SK-N-SH (cell line): ENCODE results near the gene SLC4A2. TPM values are rescaled to one million over a fixed set of nuclear protein-coding genes. Genes with fewer than 3 reads are reported as not detected.

Source experiments
- CTCF ChIA-PET: fragments of 300-600, 350-600 bp; formaldehyde crosslinking; extraction: SDS; loops from one replicate; lab custom pipeline; 2021; lab: Yijun Ruan, JAX
- POLR2A ChIA-PET: fragments of 350-600 bp; sonication (Branson Sonifier 250); formaldehyde crosslinking; extraction: SDS; loops from one replicate; lab custom pipeline; 2020; ENCODE audit warnings: antibody characterized with exemption, inconsistent platforms; lab: Yijun Ruan, JAX
- DNase-seq: peaks from one replicate; pipeline ENCODE4 v3.0.0; 2012
- H2AFZ ChIP-seq: fragments of 200-600 bp; sonication (generic); 2 replicates; pipeline ENCODE4 v1.8.1; 2016; ENCODE audit warnings: antibody characterized with exemption, mild to moderate bottlenecking, low read depth
- H3F3A ChIP-seq: fragments of 200-600 bp; sonication (generic); replicated peaks from 2 replicates; pipeline ENCODE3; 2016; ENCODE audit warnings: antibody characterized with exemption, mild to moderate bottlenecking; ENCODE audit not compliant: insufficient read depth
- H3K27ac ChIP-seq, 2 experiments: fragments of 200-500 bp in 1 of 2; fragments of 200-600 bp in 1 of 2; sonication (Bioruptor generic) in 1 of 2; sonication (generic), shearing (Covaris generic) in 1 of 2; 2 replicates each; pipeline versions ENCODE4 v1.5.1 to v1.6.1; 2014 to 2016; ENCODE audit warnings: low read depth in 2 of 2, inconsistent platforms in 1 of 2, low read length in 1 of 2, mild to moderate bottlenecking in 1 of 2, mixed read lengths in 1 of 2
- H3K27me3 ChIP-seq: fragments of 200-600 bp; sonication (generic), shearing (Covaris generic); 2 replicates; pipeline ENCODE4 v1.6.1; 2016; ENCODE audit warnings: mixed run types; ENCODE audit not compliant: insufficient read depth
- H3K36me3 ChIP-seq, 2 experiments: fragments of 200-500 bp in 1 of 2; fragments of 200-600 bp in 1 of 2; sonication (Bioruptor generic) in 1 of 2; sonication (generic) in 1 of 2; replicated peaks in 1 of 2; 2 replicates each; pipeline versions ENCODE3 to v1.5.1; 2014 to 2016; ENCODE audit warnings: low read length in 1 of 2, mild to moderate bottlenecking in 1 of 2; ENCODE audit not compliant: insufficient read depth in 2 of 2, control insufficient read depth in 1 of 2
- H3K4me1 ChIP-seq, 2 experiments: fragments of 200-500 bp in 1 of 2; fragments of 200-600 bp in 1 of 2; sonication (Bioruptor generic) in 1 of 2; sonication (generic), shearing (Covaris generic) in 1 of 2; 2 replicates each; pipeline versions ENCODE4 v1.5.1 to v1.6.1; 2014 to 2016; ENCODE audit warnings: low read depth in 1 of 2, low read length in 1 of 2, mixed run types in 1 of 2; ENCODE audit not compliant: insufficient read depth in 2 of 2, control insufficient read depth in 1 of 2
- H3K4me2 ChIP-seq: fragments of 200-600 bp; sonication (generic), shearing (Covaris generic); 2 replicates; pipeline ENCODE4 v1.6.1; 2017; ENCODE audit warnings: mixed run types
- H3K4me3 ChIP-seq, 2 experiments: fragments of 200-500 bp in 1 of 2; fragments of 200-600 bp in 1 of 2; sonication (Bioruptor generic) in 1 of 2; sonication (generic), shearing (Covaris generic) in 1 of 2; 2 replicates each; pipeline versions ENCODE4 v1.5.1 to v1.8.1; 2014 to 2016; ENCODE audit warnings: low read depth in 2 of 2, inconsistent platforms in 1 of 2, low read length in 1 of 2, mild to moderate bottlenecking in 1 of 2, mixed read lengths in 1 of 2, moderate library complexity in 1 of 2
- H3K79me2 ChIP-seq: fragments of 200-600 bp; sonication (generic); 2 replicates; pipeline ENCODE4 v1.8.1; 2017; ENCODE audit warnings: mild to moderate bottlenecking; ENCODE audit not compliant: insufficient read depth
- H3K9ac ChIP-seq: fragments of 200-600 bp; sonication (generic); 2 replicates; pipeline ENCODE4 v1.6.1; 2017; ENCODE audit warnings: mixed run types
- H3K9me2 ChIP-seq: fragments of 200-600 bp; sonication (generic); 2 replicates; pipeline ENCODE4 v1.6.1; 2017; ENCODE audit warnings: mixed run types
- H3K9me3 ChIP-seq: fragments of 200-600 bp; sonication (generic); 2 replicates; pipeline ENCODE4 v1.6.1; 2017; ENCODE audit warnings: mixed run types, mild to moderate bottlenecking, moderate library complexity
- H4K20me1 ChIP-seq: fragments of 200-600 bp; sonication (generic); 2 replicates; pipeline ENCODE4 v1.6.1; 2017; ENCODE audit warnings: mild to moderate bottlenecking, mixed run types; ENCODE audit not compliant: insufficient read depth
- FOSL2 ChIP-seq: IDR thresholded peaks from 2 replicates; pipeline ENCODE4 v1.4.0; 2012; ENCODE audit warnings: low read depth, mild to moderate bottlenecking, moderate library complexity, borderline replicate concordance
- FOXJ3 ChIP-seq: sonication (generic); formaldehyde crosslinking; IDR thresholded peaks from 2 replicates; pipeline ENCODE4 v1.5.1; 2020; ENCODE audit warnings: mild to moderate bottlenecking, missing genetic modification reagents
- GABPA ChIP-seq: IDR thresholded peaks from 2 replicates; pipeline ENCODE4 v1.4.0; 2012; ENCODE audit warnings: low read depth, mild to moderate bottlenecking
- IRF3 ChIP-seq: fragments of 150-350 bp; IDR thresholded peaks from 2 replicates; pipeline ENCODE4 v1.6.1; 2016; ENCODE audit warnings: mild to moderate bottlenecking, low read depth, low read length
- JUND ChIP-seq: IDR thresholded peaks from 2 replicates; pipeline ENCODE4 v1.4.0; 2012
- MXI1 ChIP-seq: IDR thresholded peaks from 2 replicates; pipeline ENCODE4 v1.6.1; 2012; ENCODE audit warnings: mild to moderate bottlenecking, low read depth, low read length, improper control_type of control experiment
- NFIC ChIP-seq: IDR thresholded peaks from 2 replicates; pipeline ENCODE4 v1.4.0; 2012; ENCODE audit warnings: borderline replicate concordance
- POLR2AphosphoS5 ChIP-seq: IDR thresholded peaks from 2 replicates; pipeline ENCODE4 v1.6.1; 2012; ENCODE audit warnings: low read depth, low read length
- RAD21 ChIP-seq: IDR thresholded peaks from 2 replicates; pipeline ENCODE4 v1.6.1; 2012; ENCODE audit warnings: mild to moderate bottlenecking, low read length
- RXRA ChIP-seq: IDR thresholded peaks from 2 replicates; pipeline ENCODE4 v1.4.0; 2012; ENCODE audit warnings: low read depth, mild to moderate bottlenecking, borderline replicate concordance
- SIN3A ChIP-seq: IDR thresholded peaks from 2 replicates; pipeline ENCODE4 v1.6.1; 2012; ENCODE audit warnings: low read depth, mild to moderate bottlenecking, low read length, moderate library complexity, borderline replicate concordance
- SMC3 ChIP-seq: IDR thresholded peaks from 2 replicates; pipeline ENCODE4 v1.6.1; 2012; ENCODE audit warnings: low read depth, low read length, improper control_type of control experiment
- TAF1 ChIP-seq: IDR thresholded peaks from 2 replicates; pipeline ENCODE4 v1.6.1; 2012; ENCODE audit warnings: low read depth, mild to moderate bottlenecking, low read length, moderate library complexity, borderline replicate concordance
- USF1 ChIP-seq: IDR thresholded peaks from 2 replicates; pipeline ENCODE4 v1.4.0; 2012; ENCODE audit warnings: low read depth, borderline replicate concordance
- ZBTB33 ChIP-seq: IDR thresholded peaks from 2 replicates; pipeline ENCODE4 v1.4.0; 2012; ENCODE audit warnings: low read depth, borderline replicate concordance
- WGBS: methylation state at CpG from one replicate; pipeline ENCODE4 v1.1.6; 2017; ENCODE audit warnings: low lambda C conversion rate; 5-methylcytosine and 5-hydroxymethylcytosine counted together
- polyA plus RNA-seq, 3 experiments: library from polyadenylated mRNA; depleted of rRNA; stranded (reverse); fragments of >200 nt; gene quantifications; 2 replicates each; pipeline ENCODE4 v1.2.3, GENCODE V29; 2012

SLC4A2 gene
- polyA plus RNA-seq, 1 of the 3 experiments (the other 2 are of a cell fraction): 167 TPM

- CTCF ChIA-PET: interaction anchor here (0.9 to 12.2 kb wide), 6 partner anchors 15 to 48 kb away, joined by 3 to 126 read pairs (median 15); partner anchors contain the start of genes AGAP3, FASTK and TMUB1
- H3K27ac ChIP-seq: no peak overlapping the region
- 94% methylated on average over 5 of the region's 11 CpGs for WGBS
Measured at GRCh38 chr7:151062111-151062398, 2.7 kb downstream of the SLC4A2 start.

More at GRCh38 chr7:151062111-151062398, 2.7 kb downstream of the SLC4A2 start:
- H3K27me3 ChIP-seq: no peaks in the 10 kb centered on the region
- no peak overlapping the region; the same call in 1 of the 2 replicates for H3K9ac ChIP-seq
- no peak overlapping the region for H2AFZ ChIP-seq
- H3F3A ChIP-seq: no peaks in the 10 kb centered on the region
- no peak overlapping the region for H3K4me3 ChIP-seq
- H3K9me3 ChIP-seq: no peaks in the 10 kb centered on the region
- DNase-seq: no peak
- peaks cover 67% of the 10 kb centered on the region for H3K79me2 ChIP-seq
- H3K4me2 ChIP-seq: peak overlapping the region; percentile 85
- no peaks in the 10 kb centered on the region for H3K9me2 ChIP-seq
- POLR2A ChIA-PET: interaction anchor here (0.8 kb wide), 1 partner anchor 73 kb away, joined by 4 read pairs; no protein-coding TSS in a partner anchor
- TF ChIP-seq SIN3A (no peak), GABPA (no peak), JUND (no peak), FOXJ3 (CRISPR knock-in tag) (no peak), TAF1 (no peak), RXRA (no peak), POLR2AphosphoS5 (no peak), SMC3 (no peak), USF1 (no peak), FOSL2 (no peak), MXI1 (no peak), ZBTB33 (no peak), RAD21 (no peak), IRF3 (no peak), NFIC (no peak)
- TF ChIP-seq, all 33 proteins: peak for 0
- Histone ChIP-seq H3K4me1 (peaks cover 24 to 35% of the 10 kb centered on the region in 2 experiments), H3K36me3 (peaks cover 28 to 42% of the 10 kb centered on the region in 2 experiments), H4K20me1 (peaks cover 40% of the 10 kb centered on the region)
